ENCODE results near the gene CFD.
A peak's percentile ranks its signal among the peaks of the same experiment; 100 is the strongest.
"Not testable (repeated sequence)": the region's sequence is repeated elsewhere in the genome, so short reads cannot be mapped to it uniquely, and the experiment has no call there.

Gene CFD

DNA sequence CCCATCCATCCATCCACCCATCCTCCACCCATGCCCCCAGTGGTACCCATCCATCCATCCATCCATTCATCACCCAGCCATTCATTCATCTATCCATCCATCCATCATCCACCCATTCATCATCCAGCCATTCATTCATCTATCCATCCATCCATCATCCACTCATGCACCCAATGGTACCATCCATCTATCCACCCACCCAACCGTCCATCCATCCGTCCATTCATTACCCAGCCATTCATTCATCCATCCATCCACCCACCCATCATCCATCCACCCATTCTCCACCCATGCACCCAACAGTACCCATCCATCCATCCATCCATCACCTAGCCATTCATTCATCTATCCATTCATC, 43.0 kb upstream of the CFD start:
- FAIRE-seq (no peak), DNase-seq (ENCODE audit: insufficient read length, low spot score) (no peak)
- TF ChIP-seq POLR2A (IDR thresholded peaks at IDR 0.05; ENCODE audit: low read depth, low read length) = no peak

DNA sequence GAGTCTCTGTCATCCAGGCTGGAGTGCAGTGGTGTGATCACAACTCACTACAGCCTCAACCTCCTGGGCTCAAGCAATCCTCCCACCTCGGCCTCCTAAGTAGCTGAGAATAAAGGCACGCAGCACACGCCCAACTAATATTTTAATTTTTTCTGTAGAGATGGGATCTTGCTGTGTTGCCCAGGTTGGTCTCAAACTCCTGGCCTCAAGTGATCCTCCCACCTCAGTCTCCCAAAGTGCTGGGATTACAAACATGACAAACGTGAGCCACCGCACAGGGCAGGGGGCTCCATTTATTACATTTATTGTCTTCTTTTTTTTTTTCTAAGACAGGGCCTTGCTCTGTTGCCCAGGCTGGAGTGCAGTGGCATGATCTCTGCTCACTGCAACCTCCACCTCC, 39.3 kb upstream of the CFD start:
- DNase-seq (ENCODE audit: insufficient read length, low spot score); FAIRE-seq: not testable (repeated sequence)

DNA sequence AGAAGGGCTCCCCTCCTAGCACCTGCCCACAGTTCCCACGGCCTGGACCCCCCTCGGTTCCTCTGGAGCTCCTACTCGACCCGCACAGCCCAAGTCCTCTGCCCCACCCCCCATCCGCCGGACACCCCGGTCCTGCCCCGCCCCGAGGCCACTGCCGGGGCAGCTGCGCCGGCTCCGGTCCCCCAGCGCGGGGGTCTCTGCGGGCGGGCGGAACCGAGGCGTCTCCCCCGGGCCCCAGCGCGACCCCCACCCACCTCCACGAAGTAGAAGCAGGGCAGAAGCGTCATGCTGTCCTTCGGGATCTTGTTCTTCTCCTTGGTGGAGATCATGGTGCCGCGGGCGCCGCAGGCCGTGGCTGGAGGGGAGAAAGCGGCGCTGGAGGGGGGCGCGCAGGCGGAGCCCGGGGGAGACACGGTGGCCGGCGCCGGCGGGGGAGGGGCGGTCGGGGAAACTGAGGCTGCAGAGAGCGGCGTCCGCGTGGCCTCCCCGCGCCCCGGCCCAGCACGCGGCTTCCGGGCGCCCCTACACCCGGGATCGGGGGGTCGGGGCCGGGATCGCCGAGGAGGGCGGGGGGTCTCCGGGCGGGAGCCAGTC, 38.1 kb upstream of the CFD start:
- no peak for FAIRE-seq

DNA sequence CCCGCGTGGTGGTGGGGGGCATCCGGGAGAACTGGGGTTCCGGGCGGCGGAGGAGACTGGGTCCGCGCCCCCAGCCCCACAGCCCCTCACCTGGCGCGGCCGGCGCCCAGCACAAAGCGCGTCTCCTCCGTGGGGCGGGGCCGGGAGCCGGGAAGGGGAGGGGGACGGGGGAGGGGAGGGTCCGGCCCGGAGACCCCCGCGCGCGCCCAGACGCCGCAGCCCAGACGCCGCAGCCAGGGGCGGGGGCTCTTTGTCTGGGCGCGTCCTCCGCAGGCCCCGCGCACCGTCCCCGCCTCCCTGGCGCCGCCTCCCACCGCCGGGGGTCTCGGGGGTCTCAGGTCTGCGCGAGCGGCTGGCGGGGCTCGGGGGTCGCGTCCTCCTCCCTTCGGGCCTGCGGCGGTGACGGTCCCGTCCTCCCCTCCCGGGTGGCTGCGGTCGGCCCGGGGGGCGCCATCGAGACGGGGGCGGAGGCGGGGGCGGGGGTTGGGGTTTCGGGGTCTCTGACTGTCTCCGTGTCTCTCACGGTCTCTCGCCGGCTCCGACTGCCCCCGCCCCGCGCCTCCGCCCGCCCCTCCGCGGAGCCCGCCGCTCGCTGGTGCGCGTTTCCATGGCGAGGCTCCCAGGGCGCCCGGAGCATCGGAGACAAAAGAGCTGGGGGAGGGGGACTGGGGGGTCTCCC, 37.5 kb upstream of the CFD start, which contains the start of gene PLPPR3:
TSS of gene PLPPR3 (minus strand) at position 131 of the 679 bp plus-strand sequence. CDS start 396 bp downstream, outside the sequence.
- no peak for TF ChIP-seq POLR2A (IDR thresholded peaks at IDR 0.05; ENCODE audit: low read depth, low read length)
- FAIRE-seq (no peak), DNase-seq (ENCODE audit: insufficient read length, low spot score) (peak; percentile 9)

More for the DNA sequence above, 38.1 kb upstream of the CFD start:
- peak; percentile 52 for DNase-seq (ENCODE audit: insufficient read length, low spot score)
- TF ChIP-seq POLR2A (IDR thresholded peaks at IDR 0.05; ENCODE audit: low read depth, low read length) = no peak

DNA sequence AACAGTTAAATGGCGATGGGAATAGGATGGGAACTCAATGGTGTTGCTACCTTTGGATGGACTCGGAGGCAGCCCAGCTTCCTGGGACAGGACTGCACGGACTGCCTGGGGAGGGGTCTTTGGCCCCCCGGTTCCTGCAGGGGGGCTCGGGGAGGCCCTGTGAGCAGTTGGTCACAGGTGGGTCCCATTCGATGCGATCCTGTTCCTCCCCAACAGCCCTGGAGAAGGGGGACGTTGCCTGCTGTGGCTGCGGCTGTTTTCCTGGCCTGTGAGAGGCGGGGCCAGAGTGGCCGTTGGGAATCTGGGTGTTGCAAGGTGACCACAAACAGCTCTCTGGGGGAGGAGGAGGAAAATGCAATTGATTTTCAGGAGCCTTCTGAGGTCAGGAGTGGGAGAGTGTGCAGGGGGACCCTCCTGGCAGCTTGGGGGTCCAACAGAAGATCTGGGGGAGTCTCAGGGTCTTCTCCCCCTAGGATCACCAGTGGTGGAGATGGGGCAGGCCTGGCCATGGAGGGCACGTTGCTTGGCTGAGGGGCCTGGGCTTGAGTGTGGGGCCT, 35.8 kb upstream of the CFD start:
- FAIRE-seq (peak; percentile 81), DNase-seq (ENCODE audit: insufficient read length, low spot score) (peak; percentile 96)
- no peak; the same call in 1 of the 2 replicates for TF ChIP-seq POLR2A (IDR thresholded peaks at IDR 0.05; ENCODE audit: low read depth, low read length)

DNA sequence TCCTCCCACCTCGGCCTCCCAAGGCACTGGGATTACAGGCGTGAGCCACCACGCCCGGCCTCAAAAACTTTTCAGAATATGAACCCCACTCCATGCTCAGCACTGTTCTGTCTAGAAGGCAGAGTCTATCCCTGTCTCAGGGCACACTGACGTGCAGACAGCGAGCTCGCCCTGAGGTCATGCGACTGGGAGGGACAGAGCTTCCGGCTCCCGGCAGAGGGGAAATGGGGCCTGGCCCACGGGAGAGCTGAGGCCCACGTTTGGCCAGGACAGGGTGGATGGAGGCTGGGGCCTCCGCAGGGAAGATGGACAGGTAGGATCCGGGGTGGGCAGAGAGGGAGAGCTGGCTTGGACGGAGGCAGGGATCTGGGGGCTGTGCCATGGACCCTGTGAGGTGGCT, 34.6 kb upstream of the CFD start:
- FAIRE-seq (no peak), DNase-seq (ENCODE audit: insufficient read length, low spot score) (no peak)
- no peak for TF ChIP-seq POLR2A (IDR thresholded peaks at IDR 0.05; ENCODE audit: low read depth, low read length)

DNA sequence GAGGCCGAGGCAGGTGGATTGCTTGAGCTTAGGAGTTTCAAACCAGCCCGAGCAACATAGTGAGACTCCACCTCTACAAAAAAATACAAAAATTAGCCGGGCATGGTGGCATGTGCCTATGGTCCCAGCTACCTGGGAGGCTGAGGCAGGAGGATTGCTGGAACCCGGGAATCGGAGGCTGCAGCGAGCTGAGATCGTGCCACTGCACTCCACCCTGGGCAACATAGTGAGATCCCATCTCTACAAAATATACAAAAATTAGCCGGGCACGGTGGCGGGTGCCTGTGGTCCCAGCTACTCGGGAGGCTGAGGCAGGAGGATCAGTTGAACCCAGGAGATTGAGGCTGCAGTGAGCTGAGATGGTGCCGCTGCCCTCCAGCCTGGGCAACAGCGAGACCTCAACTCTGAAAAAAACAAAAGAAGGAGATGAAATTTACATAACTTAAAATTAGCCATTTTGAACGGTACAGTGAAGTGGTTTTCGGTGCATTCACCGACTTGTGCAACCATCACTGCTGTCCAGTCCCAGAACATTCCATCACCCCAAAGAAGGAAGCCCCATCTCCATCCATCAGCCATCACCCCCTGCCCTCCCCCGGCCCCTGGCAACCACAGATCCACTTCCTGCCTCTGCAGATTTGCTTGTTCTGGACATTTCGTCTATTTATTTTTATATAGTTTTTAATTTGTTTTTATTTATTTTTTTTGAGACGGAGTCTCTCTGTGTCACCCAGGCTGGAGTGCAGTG, 33.4 kb upstream of the CFD start:
- no peak for TF ChIP-seq POLR2A (IDR thresholded peaks at IDR 0.05; ENCODE audit: low read depth, low read length)
- DNase-seq (ENCODE audit: insufficient read length, low spot score) (no peak), FAIRE-seq (no peak)

DNA sequence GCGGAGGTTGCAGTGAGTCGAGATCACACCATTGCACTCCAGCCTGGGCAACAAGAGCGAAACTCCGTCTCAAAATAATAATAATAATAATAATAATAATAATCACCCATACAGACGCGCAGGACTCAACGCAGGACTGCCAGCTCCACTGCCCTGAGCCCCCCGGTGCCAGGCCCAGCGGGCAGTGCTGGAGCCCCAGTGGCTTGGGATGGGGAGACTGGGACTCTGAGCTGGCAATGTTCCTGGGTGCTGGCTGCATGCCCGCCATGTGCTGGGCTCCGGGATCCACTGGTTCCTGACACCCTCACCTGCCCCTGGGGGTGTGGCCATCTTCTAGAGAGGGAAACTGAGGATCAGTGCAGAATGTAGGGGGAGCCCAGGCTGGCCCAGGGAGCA, 32.2 kb upstream of the CFD start:
- no peak for DNase-seq (ENCODE audit: insufficient read length, low spot score)
- FAIRE-seq = no peak

DNA sequence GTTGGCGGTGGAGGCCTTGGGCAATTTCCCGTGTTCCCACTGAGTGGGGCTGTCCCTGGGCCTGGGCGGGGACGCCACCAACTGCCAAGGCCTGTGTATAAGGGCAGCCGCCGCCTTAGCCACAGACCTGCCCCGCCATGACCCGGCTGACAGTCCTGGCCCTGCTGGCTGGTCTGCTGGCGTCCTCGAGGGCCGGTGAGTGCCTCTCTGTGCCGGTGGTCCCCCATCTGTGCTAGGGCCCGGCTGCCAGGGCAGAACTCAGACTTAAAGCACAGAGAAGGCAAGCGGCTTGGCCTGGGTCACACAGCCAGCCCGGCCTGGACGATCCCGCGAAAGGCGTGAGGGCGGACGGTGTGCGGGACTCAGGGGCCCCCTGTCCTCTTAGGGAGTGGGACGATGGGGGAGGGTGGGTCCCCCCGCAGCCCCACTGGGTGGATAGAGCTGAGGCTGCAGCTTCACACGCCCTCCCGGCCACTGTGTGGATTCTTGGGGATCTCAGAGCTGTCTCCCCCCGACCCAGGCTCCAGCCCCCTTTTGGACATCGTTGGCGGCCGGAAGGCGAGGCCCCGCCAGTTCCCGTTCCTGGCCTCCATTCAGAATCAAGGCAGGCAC, 31.6 kb upstream of the CFD start, which contains the start of gene AZU1:
TSS of gene AZU1 (plus strand) at position 128 of the 612 bp plus-strand sequence. CDS start at position 138, 10 bp downstream.
- no peak for FAIRE-seq
- no peak for DNase-seq (ENCODE audit: insufficient read length, low spot score)
- TF ChIP-seq POLR2A (IDR thresholded peaks at IDR 0.05; ENCODE audit: low read depth, low read length) = no peak

More for the DNA sequence above, 32.2 kb upstream of the CFD start:
- no peak for TF ChIP-seq POLR2A (IDR thresholded peaks at IDR 0.05; ENCODE audit: low read depth, low read length)

DNA sequence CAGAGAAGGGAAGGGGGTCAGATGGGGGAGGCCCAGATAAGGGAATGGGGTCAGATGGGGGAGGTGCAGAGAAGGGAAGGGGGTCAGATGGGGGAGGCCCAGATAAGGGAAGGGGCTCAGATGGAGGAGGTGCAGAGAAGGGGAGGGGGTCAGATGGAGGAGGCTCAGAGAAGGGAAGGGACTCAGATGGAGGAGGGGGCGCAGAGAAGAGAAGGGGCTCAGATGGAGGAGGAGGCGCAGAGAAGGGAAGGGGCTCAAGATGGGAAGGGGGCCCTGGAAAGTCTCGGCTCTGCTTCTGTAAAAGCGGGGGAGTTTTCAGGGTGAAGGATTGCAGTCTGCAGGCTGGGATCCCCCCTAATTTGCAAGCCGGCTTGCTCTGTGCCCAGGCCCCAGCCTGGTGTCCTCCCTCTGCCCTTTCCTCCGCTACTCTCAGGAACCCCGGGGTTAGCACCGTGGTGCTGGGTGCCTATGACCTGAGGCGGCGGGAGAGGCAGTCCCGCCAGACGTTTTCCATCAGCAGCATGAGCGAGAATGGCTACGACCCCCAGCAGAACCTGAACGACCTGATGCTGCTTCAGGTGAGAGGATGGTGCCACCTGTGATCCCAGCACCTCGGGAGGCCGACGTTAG, 30.2 kb upstream of the CFD start:
- TF ChIP-seq POLR2A (IDR thresholded peaks at IDR 0.05; ENCODE audit: low read depth, low read length) = no peak
- DNase-seq (ENCODE audit: insufficient read length, low spot score) (no peak), FAIRE-seq (no peak)

DNA sequence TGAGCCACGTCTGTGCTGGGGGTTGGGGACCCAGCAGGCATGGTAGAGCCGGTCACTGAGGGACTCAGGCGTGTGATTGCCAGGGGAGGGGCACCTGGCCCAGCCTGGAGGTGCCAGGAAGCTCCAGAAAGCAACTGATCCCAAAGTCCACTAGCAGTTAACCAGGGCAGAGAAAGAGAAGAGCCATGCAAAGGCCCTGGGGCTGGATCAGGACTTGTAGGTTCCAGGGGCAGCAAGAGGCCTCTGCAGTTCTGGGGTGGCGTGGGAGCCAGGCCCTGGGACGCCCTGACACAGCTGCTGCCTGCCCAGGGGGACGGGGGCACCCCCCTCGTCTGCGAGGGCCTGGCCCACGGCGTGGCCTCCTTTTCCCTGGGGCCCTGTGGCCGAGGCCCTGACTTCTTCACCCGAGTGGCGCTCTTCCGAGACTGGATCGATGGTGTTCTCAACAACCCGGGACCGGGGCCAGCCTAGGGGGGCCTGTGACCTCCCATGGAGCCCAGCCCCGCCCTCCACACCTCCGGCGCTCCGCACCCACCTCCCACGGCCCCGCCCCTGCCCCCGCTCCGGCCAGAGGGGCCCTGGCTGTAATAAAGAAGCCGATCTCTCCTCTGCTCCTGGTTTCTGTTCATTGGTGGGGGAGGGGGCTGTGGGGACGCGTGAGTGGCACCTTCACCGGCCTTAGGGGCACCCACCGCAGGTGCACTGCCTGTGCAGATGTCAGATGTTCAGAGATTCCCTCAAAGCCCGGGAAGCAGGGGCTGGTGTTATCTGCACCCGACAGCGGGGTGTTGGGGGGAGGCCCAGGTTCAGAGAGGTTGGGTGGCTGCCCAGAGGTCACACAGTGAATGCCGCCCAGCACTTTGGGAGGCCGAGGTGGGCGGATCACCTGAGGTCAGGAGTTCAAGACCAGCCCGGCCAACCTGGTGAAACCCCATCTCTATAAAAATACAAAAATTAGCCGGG, 27.8 kb upstream of the CFD start:
- TF ChIP-seq POLR2A (IDR thresholded peaks at IDR 0.05; ENCODE audit: low read depth, low read length) = no peak
- DNase-seq (ENCODE audit: insufficient read length, low spot score) = no peak
- FAIRE-seq = no peak

DNA sequence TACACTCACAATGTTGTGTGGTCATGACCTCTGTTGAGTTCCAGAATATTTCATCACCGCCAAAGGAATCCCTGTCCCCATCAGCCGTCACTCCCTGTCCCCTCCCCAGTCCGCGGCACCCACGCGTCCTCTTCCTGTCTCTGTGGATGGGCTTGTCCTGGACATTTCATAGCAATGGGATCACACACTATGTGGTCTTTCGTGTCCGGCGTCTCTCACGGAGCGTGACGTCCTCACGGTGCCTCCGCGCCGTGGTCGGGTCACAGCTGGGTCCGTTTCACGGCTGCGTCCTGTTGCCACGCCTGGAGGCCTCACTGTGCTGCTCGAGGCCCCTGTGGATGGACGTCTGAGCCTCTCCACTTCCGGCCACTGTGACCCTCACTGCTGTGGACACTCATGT, 25.2 kb upstream of the CFD start:
- FAIRE-seq = no peak
- TF ChIP-seq POLR2A (IDR thresholded peaks at IDR 0.05; ENCODE audit: low read depth, low read length) = no peak

More for the DNA sequence above, 25.2 kb upstream of the CFD start:
- DNase-seq (ENCODE audit: insufficient read length, low spot score) = no peak

All from H54 (cell line).